HEK293T (cell line): Measurements from ENCODE around the gene KLHDC4.
"Not testable (repeated sequence)": the region's sequence is repeated elsewhere in the genome, so short reads cannot be mapped to it uniquely, and the experiment has no call there.

Experiments
- BHLHE40 ChIP-seq: fragments of 450-650 bp; IDR thresholded peaks from 2 replicates; pipeline ENCODE4 v1.6.1; 2016; ENCODE audit warnings: mild to moderate bottlenecking, moderate library complexity, borderline replicate concordance
- SUZ12 ChIP-seq: fragments of 450-650 bp; IDR thresholded peaks from 2 replicates; pipeline ENCODE4 v1.6.1; 2016; ENCODE audit warnings: mild to moderate bottlenecking
- TF ChIP-seq, protein P1 (sequence below): fragments of 450-650 bp; IDR thresholded peaks from 2 replicates; pipeline ENCODE4 v1.6.1; 2016

DNA sequence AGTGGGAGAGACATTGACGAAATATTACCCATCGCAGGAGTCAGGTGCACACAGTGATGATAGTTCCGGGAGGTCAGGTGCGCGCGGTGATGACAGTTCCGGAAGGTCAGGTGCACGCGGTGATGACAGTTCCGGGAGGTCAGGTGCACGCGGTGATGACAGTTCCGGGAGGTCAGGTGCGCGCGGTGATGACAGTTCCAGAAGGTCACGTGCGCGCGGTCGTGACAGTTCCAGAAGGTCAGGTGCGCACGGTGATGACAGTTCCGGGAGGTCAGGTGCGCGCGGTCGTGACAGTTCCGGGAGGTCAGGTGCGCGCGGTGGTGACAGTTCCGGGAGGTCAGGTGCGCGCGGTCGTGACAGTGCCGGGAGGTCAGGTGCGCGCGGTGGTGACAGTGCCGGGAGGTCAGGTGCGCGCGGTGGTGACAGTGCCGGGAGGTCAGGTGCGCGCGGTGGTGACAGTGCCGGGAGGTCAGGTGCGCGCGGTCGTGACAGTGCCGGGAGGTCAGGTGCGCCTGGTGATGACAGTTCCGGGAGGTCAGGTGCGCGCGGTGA lies 84.7 kb downstream of the KLHDC4 start:
- TF ChIP-seq SUZ12, BHLHE40: not testable (repeated sequence)
- TF ChIP-seq, protein P1, sequence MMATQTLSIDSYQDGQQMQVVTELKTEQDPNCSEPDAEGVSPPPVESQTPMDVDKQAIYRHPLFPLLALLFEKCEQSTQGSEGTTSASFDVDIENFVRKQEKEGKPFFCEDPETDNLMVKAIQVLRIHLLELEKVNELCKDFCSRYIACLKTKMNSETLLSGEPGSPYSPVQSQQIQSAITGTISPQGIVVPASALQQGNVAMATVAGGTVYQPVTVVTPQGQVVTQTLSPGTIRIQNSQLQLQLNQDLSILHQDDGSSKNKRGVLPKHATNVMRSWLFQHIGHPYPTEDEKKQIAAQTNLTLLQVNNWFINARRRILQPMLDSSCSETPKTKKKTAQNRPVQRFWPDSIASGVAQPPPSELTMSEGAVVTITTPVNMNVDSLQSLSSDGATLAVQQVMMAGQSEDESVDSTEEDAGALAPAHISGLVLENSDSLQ: not testable (repeated sequence)
